Esophagus muscularis mucosa (tissue), 4 donors: Measurements from ENCODE around the gene OBSCN.

ENCODE experiments used
- EP300 ChIP-seq: sonication (generic); formaldehyde crosslinking; IDR thresholded peaks from one replicate; pipeline ENCODE4 v1.6.1; 2017; ENCODE audit warnings: antibody characterized with exemption
- POLR2A ChIP-seq: fragments of 450-650 bp; IDR thresholded peaks from one replicate; pipeline ENCODE4 v1.6.1; 2017; ENCODE audit warnings: antibody characterized with exemption, moderate library complexity, mild to moderate bottlenecking, low read depth
- POLR2AphosphoS5 ChIP-seq, 2 donors: sonication (generic); formaldehyde crosslinking; IDR thresholded peaks; one replicate each; pipeline ENCODE4 v1.6.1; 2017; ENCODE audit warnings: antibody characterized with exemption in 2 of 2
- TF ChIP-seq, protein P1 (sequence below), 3 experiments: fragments of 200-600 bp in 2 of 3; fragments of 450-650 bp in 1 of 3; sonication (generic) in 2 of 3; IDR thresholded peaks; one replicate each; pipeline ENCODE4 v1.5.1; 2017 to 2019; ENCODE audit warnings: antibody characterized with exemption in 3 of 3, mild to moderate bottlenecking in 2 of 3, moderate library complexity in 1 of 3

DNA sequence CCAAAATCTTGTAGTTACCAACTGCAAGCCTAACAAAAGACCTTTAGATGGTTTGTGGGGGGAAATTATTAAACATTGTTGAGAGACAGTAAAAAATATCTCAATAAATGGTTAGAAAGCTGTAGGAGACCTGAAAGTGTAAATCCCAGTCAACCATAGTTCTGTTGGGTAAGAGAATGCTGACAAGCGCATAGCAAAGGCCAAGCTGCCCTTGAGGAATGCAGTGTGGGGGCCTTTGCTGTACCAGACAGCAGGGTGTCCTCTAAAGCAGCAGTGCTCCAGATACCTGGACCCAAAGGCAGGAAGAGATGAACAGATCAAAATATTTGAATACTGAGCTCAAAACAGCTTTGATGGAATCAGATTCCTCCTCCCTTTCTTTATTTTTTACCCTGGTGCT, 54.6 kb downstream of the OBSCN start:
- TF ChIP-seq POLR2AphosphoS5 (IDR thresholded peaks at IDR 0.05) (no peak), POLR2A (no peak), EP300 (no peak)
- TF ChIP-seq, protein P1, sequence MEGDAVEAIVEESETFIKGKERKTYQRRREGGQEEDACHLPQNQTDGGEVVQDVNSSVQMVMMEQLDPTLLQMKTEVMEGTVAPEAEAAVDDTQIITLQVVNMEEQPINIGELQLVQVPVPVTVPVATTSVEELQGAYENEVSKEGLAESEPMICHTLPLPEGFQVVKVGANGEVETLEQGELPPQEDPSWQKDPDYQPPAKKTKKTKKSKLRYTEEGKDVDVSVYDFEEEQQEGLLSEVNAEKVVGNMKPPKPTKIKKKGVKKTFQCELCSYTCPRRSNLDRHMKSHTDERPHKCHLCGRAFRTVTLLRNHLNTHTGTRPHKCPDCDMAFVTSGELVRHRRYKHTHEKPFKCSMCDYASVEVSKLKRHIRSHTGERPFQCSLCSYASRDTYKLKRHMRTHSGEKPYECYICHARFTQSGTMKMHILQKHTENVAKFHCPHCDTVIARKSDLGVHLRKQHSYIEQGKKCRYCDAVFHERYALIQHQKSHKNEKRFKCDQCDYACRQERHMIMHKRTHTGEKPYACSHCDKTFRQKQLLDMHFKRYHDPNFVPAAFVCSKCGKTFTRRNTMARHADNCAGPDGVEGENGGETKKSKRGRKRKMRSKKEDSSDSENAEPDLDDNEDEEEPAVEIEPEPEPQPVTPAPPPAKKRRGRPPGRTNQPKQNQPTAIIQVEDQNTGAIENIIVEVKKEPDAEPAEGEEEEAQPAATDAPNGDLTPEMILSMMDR (IDR thresholded peaks at IDR 0.05): no peak
